ENCODE data around the gene KCNJ6. TPM values are rescaled to one million over a fixed set of nuclear protein-coding genes. Genes with fewer than 3 reads are reported as not detected.

The KCNJ6 gene
- total and polyA plus RNA-seq, 9 of the 15 experiments (the other 6 are each of a cell fraction or from before 2014, with no cell fraction given), result 0.06 to 0.21 (median 0.13) TPM; not detected in 1

DNA sequence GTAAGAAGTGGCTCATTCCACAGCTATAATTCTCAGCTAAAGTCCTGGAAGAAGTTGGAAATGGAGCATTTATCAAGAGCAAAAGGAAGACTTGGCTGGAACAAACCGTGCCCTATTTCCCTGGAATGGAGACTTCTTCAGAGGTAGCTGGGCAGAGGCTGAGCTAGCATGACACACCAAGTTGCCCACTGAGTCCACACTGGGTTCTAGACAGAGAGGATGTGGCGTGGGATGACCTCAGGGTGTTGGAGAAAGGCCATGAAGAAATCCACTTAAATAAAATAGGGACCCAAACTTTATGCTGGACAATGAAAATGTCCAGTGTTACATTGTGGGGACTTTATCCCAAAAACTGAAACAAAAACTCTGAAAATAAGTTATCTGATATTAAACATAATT is 116.2 kb downstream of the KCNJ6 start (continued):
- TF ChIP-seq ARID4B (CRISPR knock-in tag; IDR thresholded peaks at IDR 0.05), result no peak
- TF ChIP-seq KLF10 (CRISPR knock-in tag; IDR thresholded peaks at IDR 0.05), result no peak
- no peak for TF ChIP-seq ZNF146 (CRISPR knock-in tag; IDR thresholded peaks at IDR 0.05; ENCODE audit: unreplicated experiment)
- no peak for TF ChIP-seq ETV6 (IDR thresholded peaks at IDR 0.05; ENCODE audit: borderline replicate concordance in 1 of 2, low read depth in 2 of 2, low read length in 1 of 2)
- no peak for TF ChIP-seq ETV6 (CRISPR knock-in tag; IDR thresholded peaks at IDR 0.05; ENCODE audit: borderline replicate concordance)
- no peak for TF ChIP-seq HDAC8 (tag; IDR thresholded peaks at IDR 0.05)
- no peak for TF ChIP-seq STAG1 (CRISPR knock-in tag; IDR thresholded peaks at IDR 0.05; ENCODE audit: borderline replicate concordance)
- no peak for TF ChIP-seq ZNF3 (CRISPR knock-in tag; IDR thresholded peaks at IDR 0.05)
- no peak for TF ChIP-seq FOXM1 (IDR thresholded peaks at IDR 0.05; ENCODE audit: low read depth)
- no peak for TF ChIP-seq FOXM1 (CRISPR knock-in tag; IDR thresholded peaks at IDR 0.05; ENCODE audit: low read depth)

Data from K562 (cell line).